Hematopoietic multipotent progenitor cell treated with erythropoietin and hydrocortisone succinate and interleukin-3 and kit ligand, for 17 days (in vitro differentiated cells): ENCODE data around the gene MAST4.

Experiments used
- DNase-seq: peaks from one replicate; pipeline ENCODE4 v3.0.0-alpha.2; 2015; ENCODE audit warnings: low spot score

The MAST4 gene

DNA sequence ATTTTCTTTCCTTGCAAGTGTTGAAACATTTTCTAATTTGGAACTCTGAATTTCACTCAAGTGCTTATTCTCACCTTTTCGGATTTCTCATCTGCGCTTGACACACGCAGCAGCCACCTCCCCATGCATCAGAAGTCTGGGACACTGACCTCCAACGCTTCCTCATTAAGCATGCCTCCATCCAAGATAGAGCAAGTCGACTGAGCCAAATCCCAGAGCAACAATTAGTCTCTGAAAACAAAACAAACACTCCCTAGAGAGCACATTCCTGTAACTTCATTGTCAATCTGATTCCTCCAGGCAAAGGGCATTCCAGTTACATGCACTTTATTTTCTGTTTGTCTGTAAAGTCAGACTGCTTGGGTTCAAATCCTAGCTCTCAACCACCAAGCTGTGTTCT is 594.7 kb downstream of the MAST4 start:
- DNase-seq: no peak

DNA sequence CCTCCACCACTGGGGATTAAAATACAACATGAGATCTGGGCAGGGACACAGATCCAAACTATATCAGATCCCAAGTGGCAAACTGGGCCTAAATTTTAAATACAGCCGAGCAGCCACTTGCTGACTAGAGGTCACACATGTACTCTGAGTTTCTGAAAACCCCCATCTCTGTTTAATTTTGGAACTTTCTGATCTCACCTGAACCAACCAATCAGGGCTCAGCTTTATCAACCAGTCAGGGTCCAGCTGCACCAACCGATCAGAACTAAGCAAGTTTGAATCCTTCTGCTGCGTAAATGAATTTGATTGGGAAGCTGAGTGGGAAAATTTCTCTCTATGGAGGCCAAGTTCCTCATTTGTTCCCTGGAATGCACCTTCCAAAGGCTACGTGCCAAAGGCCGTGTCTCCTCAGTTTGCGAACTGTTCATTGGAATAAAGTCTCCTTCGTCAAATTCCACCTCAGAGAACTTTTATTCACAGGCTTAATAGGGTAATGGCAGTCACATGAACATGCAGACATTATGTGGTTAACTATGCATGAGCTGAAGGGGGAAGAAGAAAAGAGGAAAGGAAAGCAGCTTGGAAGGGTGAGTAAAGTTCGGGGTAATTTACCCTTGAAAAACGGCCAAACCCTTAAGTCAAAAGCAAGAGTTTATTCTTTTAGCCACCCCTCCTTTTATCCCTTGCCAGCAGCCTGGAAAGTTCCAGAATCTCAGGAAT is 596.7 kb downstream of the MAST4 start:
- DNase-seq: no peak

DNA sequence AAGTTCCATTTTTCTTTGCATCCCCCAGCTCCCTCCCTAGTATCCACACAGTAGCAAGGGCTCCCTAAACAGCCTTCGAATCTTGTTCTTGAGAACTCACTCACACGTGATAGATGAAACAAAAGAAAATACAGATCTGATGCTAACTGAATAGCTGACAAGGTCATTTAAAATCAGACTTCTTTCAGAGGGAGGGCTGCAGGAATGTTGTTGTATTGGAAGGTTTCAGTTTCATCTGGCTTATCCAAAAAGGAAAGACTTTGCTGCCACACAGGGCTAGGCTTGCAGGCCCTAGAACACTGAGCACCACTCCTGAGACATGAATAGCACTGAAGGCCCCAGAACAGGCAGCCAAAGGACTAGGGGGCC is 597.2 kb downstream of the MAST4 start:
- DNase-seq: no peak

DNA sequence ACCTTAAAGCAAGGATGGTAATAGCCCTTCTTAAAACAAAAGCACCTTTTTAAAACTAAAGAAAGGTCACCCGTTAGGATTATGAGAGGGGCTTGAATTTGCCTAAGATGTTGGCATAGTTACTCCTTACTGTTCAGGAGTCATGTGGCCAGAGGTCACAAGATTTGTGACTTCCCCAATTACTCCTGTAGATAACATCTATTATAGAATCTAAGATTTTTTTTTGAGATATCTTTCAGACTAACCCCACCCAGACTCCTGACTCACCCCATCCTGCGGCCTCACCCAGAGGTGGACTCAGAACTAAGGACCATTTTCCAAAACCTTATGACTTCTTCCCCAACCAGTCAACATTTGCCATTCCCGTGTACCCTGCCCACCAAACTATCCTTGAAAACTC is 598.0 kb downstream of the MAST4 start:
- no peak for DNase-seq

DNA sequence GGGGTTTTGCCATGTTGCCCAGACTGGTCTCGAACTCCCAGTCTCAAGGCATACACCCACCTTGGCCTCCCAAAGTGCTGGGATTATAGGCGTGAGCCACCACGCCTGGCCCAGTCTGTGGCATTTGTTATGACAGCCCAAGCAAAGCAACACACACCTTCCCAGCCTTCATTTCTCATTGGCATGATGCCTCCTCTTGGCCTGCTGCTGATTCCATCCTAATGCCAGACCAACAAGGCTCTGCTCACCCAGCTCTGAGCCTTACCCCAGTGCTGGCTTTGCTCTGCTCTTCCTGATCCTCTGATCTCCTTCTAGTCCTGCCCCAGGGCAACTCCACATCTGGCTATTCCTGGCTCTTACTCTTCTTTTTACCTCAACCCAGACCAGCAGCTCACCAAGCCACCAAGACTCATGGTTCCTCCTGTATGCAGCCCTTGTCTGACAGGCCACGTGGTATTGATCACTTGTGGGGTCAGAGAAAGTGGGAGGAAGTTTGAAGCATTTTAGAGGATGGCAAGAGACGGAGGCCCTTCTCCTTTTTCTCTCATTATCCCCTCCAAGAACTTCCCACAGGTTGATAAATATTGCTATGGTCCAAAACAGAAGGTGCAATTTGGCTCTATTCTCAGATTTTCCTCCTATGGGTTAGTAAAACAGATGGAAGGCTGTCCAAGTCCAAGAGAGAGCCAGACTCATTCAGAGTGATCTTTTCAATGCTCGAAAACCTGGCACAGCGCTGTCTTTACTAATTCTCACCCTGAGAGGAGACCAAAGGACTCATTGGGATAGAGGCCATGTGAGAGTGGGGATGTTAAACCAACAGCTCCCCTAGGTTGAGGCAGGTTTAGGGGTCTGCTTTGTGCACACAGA is 599.4 kb downstream of the MAST4 start:
- DNase-seq: no peak

DNA sequence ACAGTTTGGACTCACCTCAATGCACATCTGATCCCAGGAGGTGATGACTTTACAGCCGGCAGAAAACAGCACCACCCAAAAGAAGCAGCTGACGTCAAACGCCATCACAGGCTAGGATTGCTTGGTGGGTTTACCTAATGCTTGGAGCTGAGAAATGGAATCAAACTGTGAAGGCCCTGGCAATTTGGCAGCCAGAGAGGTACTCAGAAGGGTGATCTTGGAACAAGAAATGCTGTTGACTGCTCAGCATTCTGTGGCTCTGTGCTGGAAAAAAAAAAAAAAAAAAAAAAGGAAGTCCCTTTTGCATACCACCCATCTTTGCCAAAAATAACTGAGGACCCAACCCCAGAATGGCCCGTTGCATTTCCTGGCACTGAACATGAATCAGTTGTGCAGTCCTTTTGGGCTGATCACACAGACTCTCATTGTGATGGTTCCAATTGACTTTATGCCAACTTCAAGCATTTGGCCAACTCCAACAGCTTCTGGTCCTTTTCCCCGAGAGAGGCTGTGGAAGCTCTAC is 600.4 kb downstream of the MAST4 start, which contains the start of gene CD180:
CD180 (minus strand) TSS at position 263 of the 523 bp plus-strand sequence; CDS start at position 105, 158 bp downstream.
- no peak for DNase-seq

DNA sequence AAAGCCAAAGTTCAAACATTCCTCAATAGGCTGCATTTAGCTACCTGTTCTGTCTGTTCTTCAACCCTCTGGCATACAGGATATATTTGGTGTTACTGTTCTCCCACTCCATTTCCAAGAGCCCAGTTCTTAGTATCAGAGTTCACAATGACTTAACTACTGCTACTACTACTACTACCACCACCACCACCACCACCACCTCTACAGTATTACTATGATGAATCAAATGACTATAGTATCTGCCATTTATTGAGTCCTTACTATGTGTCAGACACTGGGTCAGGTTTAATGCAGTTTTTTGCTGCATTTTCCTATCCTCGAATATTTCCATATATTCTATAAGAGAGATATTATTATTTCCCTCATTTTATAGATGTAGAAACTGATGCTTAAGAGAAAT is 601.3 kb downstream of the MAST4 start:
- DNase-seq: no peak

DNA sequence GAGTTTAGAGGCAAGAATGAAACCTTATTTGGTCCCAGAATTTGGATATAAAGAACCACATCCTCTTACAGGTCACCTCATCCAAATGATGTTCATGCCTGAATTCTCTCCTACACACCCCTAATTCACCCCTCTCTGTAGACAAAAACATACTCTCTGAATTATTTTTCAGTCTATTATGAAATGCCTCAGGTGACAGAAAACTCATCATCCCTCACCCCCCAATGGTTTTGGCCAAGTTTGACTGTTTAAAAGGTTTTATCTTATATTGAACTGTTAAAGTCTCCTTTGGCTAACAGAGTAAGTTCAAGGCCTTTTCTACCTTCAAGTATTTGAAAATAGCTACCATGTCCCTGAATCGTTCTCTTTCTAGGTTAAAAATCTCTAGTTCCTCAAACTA is 602.7 kb downstream of the MAST4 start:
- no peak for DNase-seq

DNA sequence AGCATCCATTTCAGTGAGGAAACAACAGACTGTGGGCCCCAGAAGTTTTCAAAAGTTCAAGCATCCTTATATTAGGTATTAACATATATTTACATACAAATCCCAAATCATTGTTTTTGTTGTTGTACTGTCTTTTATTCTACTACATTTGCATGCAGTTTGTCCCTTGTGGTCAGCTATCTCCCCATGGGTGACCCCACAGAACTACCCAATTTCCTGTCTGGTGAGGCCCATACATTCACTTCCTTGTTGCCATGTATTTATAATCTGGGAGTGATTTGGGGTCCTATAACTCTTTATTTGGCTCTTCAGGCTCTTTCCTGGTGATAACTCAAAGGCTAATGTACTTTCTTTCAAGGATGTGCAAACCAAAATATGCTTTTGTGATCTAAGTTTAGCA is 603.7 kb downstream of the MAST4 start:
- DNase-seq: no peak

DNA sequence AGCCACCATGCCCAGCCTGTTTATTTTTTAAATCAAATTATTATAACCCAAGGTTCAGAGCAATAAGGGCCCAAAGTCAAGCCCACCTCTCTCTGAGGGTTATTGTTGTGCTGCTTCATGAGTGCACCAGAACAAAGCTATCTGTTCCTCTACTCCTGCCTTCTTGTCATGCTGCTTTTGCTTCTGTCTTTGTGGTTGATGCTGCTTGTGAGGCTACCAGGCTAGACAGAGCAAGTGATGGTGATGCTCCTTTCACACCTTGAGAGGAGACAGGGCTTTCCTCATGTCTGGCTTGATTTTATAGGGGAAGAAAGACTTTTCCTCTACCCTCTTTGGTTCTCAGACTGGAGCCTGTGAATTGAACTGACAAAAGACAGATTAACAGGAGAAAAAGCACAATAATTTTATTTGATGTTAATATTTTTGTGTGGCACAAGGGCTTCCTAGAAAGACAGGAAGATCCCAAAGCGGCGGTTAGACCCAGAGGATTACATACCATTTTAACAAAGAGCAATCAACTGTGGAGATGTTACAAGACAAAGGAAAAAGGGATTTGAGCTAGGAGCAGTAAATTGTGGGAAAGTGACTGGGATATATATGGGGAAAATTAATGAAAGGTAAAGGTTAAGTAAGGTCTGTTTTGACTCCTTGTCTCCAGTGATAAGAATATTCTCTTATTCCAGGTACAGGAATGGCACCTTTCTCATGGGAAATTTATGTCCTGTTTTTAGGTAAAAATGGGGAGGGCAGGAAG is 604.8 kb downstream of the MAST4 start:
- no peak for DNase-seq

DNA sequence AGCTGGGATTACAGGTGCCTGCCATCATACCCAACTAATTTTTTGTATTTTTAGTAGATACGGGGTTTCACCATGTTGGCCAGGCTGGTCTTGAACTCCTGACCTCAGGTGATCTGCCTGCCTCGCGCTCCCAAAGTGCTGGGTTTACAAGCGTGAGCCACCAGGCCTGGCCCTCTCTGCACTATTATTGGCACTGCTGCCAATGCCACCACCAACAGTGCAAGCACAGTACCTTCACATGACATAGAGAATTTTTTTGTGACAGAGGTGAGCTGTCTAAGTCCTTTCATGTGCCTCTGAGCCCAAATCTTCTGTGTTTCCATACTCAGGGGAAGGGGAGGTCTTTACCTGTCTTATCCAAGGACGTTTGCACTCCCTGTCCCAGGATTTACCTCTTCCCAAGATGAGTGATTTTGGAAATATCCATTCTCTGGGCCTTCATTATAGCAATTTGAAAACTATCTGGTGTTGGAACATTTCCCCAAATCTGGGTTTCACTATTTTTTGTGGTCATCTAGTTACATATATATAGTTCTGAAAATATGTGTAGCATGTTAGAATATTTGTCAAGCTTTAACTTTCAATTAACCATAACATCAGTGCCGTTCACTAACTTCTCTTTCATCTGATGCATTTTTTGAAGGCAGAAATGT is 605.8 kb downstream of the MAST4 start:
- DNase-seq: no peak

DNA sequence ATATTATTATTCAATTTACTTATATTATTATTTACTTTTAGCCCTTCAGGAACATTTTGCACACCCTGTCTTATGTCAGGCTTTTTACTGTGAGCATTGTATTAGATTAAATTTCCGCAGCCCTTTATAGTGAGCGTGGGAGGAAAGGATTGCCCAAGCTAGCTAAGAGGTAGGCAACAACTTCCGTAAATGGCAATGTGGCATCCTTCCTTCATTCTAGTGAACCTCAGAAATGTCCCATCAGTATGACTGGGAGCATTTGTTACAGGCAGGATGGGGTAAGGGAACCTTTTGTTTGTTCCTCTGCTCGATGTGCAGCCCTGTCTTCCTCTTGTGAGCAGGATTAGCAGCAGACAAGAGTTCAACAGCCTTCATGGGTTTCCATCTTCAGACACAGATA is 606.6 kb downstream of the MAST4 start:
- no peak for DNase-seq

DNA sequence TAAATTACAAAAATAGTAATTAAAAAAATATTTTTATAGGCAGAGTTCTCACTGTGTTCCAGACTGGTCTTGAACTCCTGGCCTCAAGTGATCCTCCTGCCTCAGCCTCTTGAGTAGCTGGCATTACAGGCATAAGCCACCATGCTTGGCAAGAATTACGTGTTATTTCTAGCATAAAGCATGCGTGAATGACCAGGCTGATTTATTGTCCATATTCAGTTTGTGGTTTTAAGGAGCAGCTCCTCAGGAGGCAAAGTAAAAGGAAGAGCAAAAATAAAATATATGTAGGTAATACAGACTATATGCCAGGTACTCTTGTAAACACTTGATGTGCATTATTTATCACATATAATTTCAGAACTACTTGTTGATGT is 607.5 kb downstream of the MAST4 start:
- DNase-seq: no peak

DNA sequence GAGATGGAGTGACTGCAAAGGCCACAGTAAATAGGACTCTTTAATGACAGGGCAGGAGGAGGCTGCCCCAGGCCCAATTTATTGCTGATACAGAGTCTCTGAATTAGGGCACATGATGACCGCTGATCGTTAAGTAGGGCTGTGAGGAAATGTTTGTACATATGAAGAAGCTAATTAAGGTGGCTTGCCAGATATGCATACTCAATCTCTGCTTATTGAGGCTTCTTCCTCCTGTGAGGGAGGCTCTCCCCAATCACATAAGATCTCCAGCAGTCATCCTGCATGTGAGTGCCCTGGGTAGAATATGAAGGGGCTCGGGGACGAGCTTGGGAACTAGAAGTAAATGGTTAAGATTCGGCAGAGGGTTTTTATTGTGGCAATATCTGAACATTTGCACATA is 608.6 kb downstream of the MAST4 start:
- DNase-seq: no peak

DNA sequence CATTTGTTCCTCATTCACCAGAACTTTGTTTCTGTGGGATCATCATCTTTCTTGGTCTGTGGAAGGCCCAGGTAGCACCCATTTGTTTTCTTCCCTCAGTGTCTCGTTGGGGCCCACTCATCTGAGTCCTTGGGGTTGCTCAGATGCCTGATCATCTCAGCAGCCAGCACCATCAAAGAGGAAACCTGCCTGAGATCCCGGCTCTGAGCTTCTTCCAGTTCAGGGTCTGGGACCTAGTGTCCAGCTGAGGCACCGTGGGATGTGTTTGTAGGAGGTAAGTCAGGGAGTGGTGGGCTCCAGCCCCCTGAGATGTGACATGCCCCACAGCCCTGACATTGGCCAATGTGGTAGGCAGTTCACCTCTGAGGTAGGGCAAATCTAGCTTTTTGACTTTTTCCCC is 609.8 kb downstream of the MAST4 start:
- no peak for DNase-seq

DNA sequence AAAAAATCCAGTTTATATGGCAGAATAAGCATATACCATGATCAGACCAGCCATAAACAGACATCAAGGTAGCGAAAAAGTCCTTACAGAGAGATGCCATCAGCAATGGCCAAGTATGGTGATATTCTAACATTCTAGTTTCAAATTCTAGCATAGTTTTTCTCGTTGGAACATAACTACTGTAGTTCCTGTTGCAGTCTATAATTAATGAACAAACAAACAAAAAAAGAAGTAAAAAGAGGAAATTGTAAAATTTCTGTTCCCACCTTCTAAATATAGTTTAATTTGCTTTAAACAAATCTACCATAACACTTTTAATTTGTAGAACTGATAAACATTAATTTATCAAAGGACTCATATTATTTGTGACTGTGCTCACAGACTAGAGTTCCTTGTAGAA is 610.3 kb downstream of the MAST4 start:
- no peak for DNase-seq

DNA sequence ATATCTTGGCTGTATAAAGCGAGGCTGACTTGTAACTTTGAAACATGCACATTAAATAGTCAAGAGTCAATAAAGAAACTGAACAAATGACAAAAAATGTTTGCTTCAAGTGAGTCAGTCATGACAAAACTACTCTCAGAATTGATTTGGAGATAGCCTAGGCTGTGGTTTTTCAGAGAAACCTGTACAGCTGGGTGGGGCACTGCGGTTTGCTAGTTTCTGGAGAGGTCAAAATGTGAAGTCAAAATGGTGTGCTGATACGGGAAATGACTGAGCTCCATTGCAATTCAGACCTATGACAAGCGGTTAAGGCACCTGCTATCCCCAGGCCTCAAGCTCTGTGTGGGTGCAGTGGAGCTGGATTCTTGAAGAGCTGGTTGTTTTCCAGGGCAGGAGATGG is 610.7 kb downstream of the MAST4 start:
- DNase-seq: no peak

DNA sequence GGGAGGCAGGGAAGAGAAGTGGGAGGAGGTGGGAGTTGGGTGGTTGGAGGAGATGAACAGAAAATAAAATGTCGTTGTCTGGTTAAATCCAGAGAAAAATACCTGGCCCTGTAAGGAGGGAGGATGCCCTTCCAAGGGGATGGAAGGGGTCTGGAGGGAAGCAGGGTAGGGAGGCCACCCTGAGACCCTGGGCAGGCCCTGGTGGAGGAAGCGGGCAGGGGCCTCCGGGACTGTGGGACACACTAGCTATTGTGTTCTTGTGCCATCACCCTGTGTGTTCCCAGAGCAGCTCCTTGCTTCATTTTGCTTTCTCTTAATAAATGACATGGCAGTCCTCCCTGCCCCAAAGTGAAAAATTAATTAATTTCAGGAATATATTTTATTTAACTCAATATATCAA is 612.2 kb downstream of the MAST4 start:
- DNase-seq: no peak

DNA sequence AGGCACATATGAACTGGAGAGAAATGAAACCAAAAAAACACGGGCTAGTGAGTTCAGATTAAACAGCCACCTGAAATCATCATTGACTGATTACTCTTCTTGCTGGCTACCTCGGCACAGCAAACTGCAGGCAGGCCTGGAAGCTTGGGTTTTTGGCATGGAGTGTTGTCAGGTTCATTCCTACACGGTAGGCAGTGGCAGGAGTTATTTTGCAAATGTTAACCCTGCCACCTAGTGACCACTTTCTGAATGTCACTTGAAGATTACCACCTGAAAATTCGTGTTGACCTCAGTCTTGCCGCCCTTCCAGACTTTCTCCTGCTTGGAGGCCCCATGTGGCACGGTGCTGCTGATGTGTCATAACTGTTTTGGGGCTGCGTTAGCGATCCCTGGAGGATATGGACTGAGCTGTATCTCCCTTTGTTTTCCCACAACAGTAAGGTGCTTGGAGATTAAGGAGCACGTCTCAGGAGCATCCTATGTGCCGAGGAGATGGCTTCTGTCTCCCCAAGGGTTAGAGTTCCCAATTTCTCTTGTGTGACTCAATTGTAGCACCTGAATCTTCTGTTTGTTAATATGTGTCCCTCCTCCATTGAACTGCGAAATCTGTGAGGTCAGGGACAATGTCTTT is 613.1 kb downstream of the MAST4 start:
- DNase-seq: peak; percentile 60

DNA sequence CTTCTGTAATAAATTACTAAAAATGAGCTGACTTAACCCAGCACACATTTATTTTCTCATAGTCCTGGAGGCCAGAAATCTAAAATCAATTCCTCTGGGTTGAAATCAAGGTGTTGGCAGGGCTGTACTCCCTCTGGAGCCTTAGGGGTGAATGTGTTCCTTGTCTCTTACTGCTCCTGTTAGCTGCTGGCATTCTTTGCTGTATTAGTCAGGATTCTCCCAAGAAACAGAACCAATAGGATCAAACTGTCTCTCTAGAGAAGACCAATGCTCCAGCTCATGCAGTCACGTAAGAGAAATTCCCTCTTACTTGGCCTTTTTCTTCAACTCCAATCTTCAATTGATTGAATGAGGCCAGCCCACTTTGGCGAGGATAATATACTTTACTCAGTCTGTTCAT is 615.7 kb downstream of the MAST4 start:
- DNase-seq: no peak

DNA sequence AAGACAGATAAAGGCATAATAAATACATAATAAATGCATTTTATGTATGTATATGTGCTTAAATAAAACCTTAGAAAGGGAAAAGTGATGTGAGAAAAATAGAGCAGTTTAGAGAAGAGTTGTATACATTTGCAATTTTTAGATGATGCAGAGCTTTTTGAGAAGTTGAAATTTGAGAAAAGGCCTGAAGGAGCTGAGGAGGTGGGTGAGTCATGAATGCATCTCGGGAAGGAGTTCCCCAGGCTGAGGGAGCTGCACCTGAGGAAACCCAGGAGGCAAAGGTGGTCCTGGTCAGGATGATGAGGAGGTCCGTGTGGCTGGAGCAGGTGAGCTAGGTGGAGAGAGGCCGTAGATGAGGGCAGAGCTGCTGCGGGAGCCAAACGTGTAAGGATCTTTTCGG is 617.8 kb downstream of the MAST4 start:
- no peak for DNase-seq
